Testis (tissue), 3 donors: ENCODE measurements around the gene MAGI1. TPM values are rescaled to one million over a fixed set of nuclear protein-coding genes. Genes with fewer than 3 reads are reported as not detected.

Experiments used
- DNase-seq: peaks from one replicate; pipeline ENCODE4 v3.0.0-alpha.2; 2019
- H3K27ac ChIP-seq, 2 donors: fragments of 200-600 bp; sonication (generic); one replicate each; pipeline ENCODE4 v1.5.1; 2019
- H3K27me3 ChIP-seq: fragments of 200-600 bp; sonication (generic); one replicate; pipeline ENCODE4 v1.5.1; 2019
- H3K36me3 ChIP-seq: fragments of 200-600 bp; sonication (generic); one replicate; pipeline ENCODE4 v1.5.1; 2017; ENCODE audit warnings: low read depth; ENCODE audit errors: missing control alignments
- H3K4me1 ChIP-seq: fragments of 200-600 bp; sonication (generic); one replicate; pipeline ENCODE4 v1.5.1; 2019
- H3K4me3 ChIP-seq, 2 donors: fragments of 200-600 bp; sonication (generic); one replicate each; pipeline ENCODE4 v1.5.1; 2017 to 2019
- H3K9me3 ChIP-seq: fragments of 200-600 bp; sonication (generic); one replicate; pipeline ENCODE4 v1.5.1; 2017
- POLR2A ChIP-seq: fragments of 450-650 bp; IDR thresholded peaks from one replicate; pipeline ENCODE4 v1.6.1; 2017; ENCODE audit warnings: antibody characterized with exemption, mild to moderate bottlenecking, moderate library complexity
- WGBS, 2 donors: methylation state at CpG; one replicate each; pipeline ENCODE4 v1.1.5; 2018; 5-methylcytosine and 5-hydroxymethylcytosine counted together
- intact Hi-C: fragments of 100-400 bp; cut with DNase I; formaldehyde crosslinking; loops from one replicate; pipeline ENCODE4 v1.15.1; 2023; ENCODE audit warnings: low total_unique reads
- polyA plus RNA-seq: library from polyadenylated mRNA; stranded (reverse); fragments of 350-450 nt; fragmentation: Illumina TruSeq; extraction: RNeasy Lipid Tissue Mini Kit (QIAGEN cat#74804); gene quantifications from one replicate; pipeline ENCODE4 v1.2.3, GENCODE V29; 2014; ENCODE audit warnings: low read depth, low replicate concordance; ENCODE audit not compliant: insufficient read depth
- total RNA-seq, 2 donors: library from RNA; depleted of rRNA; stranded (reverse); fragments of >200 nt; gene quantifications; one replicate each; pipeline ENCODE4 v1.2.3, GENCODE V29; 2016
- TF ChIP-seq, protein P1 (sequence below), 3 experiments: fragments of 450-650 bp in 2 of 3; fragments of 200-600 bp in 1 of 3; sonication (generic) in 1 of 3; IDR thresholded peaks; one replicate each; pipeline ENCODE4 v1.5.1; 2016 to 2019; ENCODE audit warnings: antibody characterized with exemption in 3 of 3, mild to moderate bottlenecking in 2 of 3, moderate library complexity in 1 of 3

The MAGI1 gene
- total and polyA plus RNA-seq, 3 donors from 2014 or later: 55.4 to 60.4 (median 56.1) TPM

- no peak for DNase-seq
- peaks cover 13% of the 10 kb centered on the region for H3K4me1 ChIP-seq
- WGBS, 2 donors: 0 to 1% methylated on average over 22 to 25 of the region's 25 CpGs
- H3K9me3 ChIP-seq: no peaks in the 10 kb centered on the region
- intact Hi-C loops: no loop called here
- H3K4me3 ChIP-seq: peak overlapping the region; percentile 76 to 90
- TF ChIP-seq POLR2A: no peak
- TF ChIP-seq, protein P1, sequence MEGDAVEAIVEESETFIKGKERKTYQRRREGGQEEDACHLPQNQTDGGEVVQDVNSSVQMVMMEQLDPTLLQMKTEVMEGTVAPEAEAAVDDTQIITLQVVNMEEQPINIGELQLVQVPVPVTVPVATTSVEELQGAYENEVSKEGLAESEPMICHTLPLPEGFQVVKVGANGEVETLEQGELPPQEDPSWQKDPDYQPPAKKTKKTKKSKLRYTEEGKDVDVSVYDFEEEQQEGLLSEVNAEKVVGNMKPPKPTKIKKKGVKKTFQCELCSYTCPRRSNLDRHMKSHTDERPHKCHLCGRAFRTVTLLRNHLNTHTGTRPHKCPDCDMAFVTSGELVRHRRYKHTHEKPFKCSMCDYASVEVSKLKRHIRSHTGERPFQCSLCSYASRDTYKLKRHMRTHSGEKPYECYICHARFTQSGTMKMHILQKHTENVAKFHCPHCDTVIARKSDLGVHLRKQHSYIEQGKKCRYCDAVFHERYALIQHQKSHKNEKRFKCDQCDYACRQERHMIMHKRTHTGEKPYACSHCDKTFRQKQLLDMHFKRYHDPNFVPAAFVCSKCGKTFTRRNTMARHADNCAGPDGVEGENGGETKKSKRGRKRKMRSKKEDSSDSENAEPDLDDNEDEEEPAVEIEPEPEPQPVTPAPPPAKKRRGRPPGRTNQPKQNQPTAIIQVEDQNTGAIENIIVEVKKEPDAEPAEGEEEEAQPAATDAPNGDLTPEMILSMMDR (IDR thresholded peaks at IDR 0.05): no peak
- H3K27ac ChIP-seq: peak overlapping the region; percentile 83 to 90
- no peaks in the 10 kb centered on the region for H3K36me3 ChIP-seq
- no peaks in the 10 kb centered on the region for H3K27me3 ChIP-seq
These were observed 363 bp downstream of the MAGI1 start for GRCh38 chr3:66038384-66038725.

DNA sequence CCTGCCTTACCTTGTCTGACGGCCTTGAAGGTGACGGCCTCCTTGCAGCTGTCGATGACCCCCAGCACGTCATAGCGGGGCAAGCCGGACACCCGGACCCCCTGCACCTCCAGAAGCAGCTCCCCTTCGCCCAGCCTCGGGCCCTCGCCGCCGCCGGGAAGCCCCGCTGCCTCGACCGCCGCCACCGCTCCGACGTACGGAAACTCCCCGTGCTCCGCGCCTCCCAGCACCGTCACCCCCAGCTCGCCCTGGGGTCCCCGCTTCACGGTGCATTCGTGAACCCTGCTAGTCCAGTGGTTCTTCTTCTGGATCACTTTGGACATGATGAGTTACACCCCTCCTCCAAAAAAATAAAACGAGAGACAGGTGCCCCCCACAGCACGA, 740 bp downstream of the MAGI1 start:
- Histone ChIP-seq H3K36me3 (no peaks in the 10 kb centered on the region), H3K27ac (peak overlapping the region; percentile 83 to 90), H3K27me3 (no peaks in the 10 kb centered on the region), H3K4me1 (peaks cover 13% of the 10 kb centered on the region), H3K4me3 (peak overlapping the region; percentile 76 to 90), H3K9me3 (no peaks in the 10 kb centered on the region)
- intact Hi-C loops: no loop called here
- WGBS, 2 donors: 0 to 1% methylated on average over 23 to 31 of the region's 31 CpGs
- DNase-seq: peak; percentile 26
- TF ChIP-seq, protein P1 (IDR thresholded peaks at IDR 0.05): no peak
- TF ChIP-seq POLR2A: no peak

- WGBS, 2 donors: 1 to 3% methylated on average over 23 to 33 of the region's 33 CpGs
- peak overlapping the region; percentile 83 to 90 for H3K27ac ChIP-seq
These were observed 1.3 kb downstream of the MAGI1 start for GRCh38 chr3:66037330-66037985.

DNA sequence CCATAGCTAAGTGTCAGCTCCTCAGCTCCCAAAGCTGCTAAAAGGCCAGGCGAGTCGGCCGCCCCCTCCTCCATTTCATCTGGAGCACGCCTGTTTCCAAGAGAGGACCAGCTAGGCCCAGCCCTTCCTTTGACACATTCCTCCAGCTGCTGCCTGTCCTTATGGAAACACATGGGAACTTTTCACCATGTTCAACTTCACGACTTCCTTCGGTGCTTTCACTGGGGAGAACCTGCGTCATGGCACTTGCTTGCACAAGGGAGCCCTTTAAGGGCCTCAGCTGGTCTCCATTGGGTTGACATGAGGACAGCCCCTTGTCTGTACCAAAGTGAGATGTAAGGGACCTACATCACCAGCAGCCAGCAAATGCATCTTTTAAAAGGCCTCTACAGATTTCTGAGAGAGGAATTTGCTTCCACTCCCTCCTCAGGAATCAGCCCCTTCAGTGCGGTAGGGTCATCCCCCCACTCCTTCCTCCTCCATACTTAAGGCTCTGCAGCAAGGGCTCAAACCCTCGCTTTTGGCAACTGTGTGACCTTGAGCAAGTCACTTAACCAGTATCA, 2.1 kb downstream of the MAGI1 start:
- intact Hi-C loops: no loop called here
- Histone ChIP-seq H3K4me1 (peaks cover 13% of the 10 kb centered on the region), H3K36me3 (no peaks in the 10 kb centered on the region), H3K4me3 (peak overlapping the region; percentile 76 to 90), H3K27ac (no peak overlapping the region), H3K9me3 (no peaks in the 10 kb centered on the region), H3K27me3 (no peaks in the 10 kb centered on the region)
- peak; percentile 14 for DNase-seq
- 34 to 42% methylated on average over 4 to 9 of the region's 9 CpGs for WGBS, 2 donors
- TF ChIP-seq, protein P1 (IDR thresholded peaks at IDR 0.05): no peak
- TF ChIP-seq POLR2A: no peak

More at GRCh38 chr3:66037330-66037985, 1.3 kb downstream of the MAGI1 start:
- H3K4me1 ChIP-seq: peaks cover 13% of the 10 kb centered on the region
- TF ChIP-seq, protein P1 (IDR thresholded peaks at IDR 0.05): no peak
- TF ChIP-seq POLR2A: no peak
- no peaks in the 10 kb centered on the region for H3K36me3 ChIP-seq
- peak overlapping the region; percentile 76 to 90 for H3K4me3 ChIP-seq
- no peaks in the 10 kb centered on the region for H3K27me3 ChIP-seq
- intact Hi-C loops: no loop called here
- peak; percentile 62 for DNase-seq
- no peaks in the 10 kb centered on the region for H3K9me3 ChIP-seq
